ENCODE results near the gene POU2F3. TPM values are rescaled to one million over a fixed set of nuclear protein-coding genes. Genes with fewer than 3 reads are reported as not detected.

POU2F3 gene
- total and polyA plus RNA-seq, 2 of the 13 experiments (the other 11 are each of a cell fraction or from before 2014, with no cell fraction given), result not detected

DNA sequence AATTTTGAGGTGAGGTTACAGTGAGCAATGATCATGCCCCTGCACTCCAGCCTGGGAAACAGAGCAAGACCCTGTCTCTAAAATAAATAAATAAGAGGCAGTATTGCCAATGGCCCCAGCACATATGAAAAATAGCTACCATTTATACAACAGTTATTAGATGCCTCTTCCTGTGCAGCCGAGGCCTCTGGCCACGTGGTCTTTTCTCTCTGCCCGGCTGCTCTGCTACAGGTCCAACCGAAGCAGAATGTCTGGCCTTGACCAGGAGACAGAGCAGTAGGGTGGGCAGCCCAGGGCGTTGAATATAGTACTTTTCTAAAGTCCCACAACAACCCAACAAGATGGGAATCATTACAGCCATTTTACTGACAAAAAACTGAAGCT lies 41.5 kb upstream of the POU2F3 start (continued):
- TF ChIP-seq POLR2AphosphoS2 (IDR thresholded peaks at IDR 0.05; ENCODE audit: low read depth, low read length) (no peak), PCBP2 (optimal IDR thresholded peaks at IDR 0.05; ENCODE audit: low read depth, low read length, poor library complexity, severe bottlenecking) (no peak), ASH2L (IDR thresholded peaks at IDR 0.05; ENCODE audit: insufficient read length, low read depth, low read length) (peak; percentile 48), KMT2B (CRISPR knock-in tag; IDR thresholded peaks at IDR 0.05) (0 out of 2 replicates have a peak, but pooled peaks have one; percentile 2), CHCHD3 (CRISPR knock-in tag; IDR thresholded peaks at IDR 0.05) (no peak), TCF7L2 (IDR thresholded peaks at IDR 0.05; ENCODE audit: low read depth, low read length) (no peak), TBX2 (CRISPR knock-in tag; IDR thresholded peaks at IDR 0.05; ENCODE audit: borderline replicate concordance) (0 out of 2 replicates have a peak, but pooled peaks have one; percentile 10), POLR2A (IDR thresholded peaks at IDR 0.05; ENCODE audit: insufficient read depth in 1 of 2, low read depth in 2 of 2, low read length in 2 of 2) (no peak), ZNF337 (CRISPR knock-in tag; IDR thresholded peaks at IDR 0.05; ENCODE audit: borderline replicate concordance, low read depth) (peak; percentile 29; the same call in 1 of the 2 replicates), MYC (CRISPR knock-in tag; IDR thresholded peaks at IDR 0.05; ENCODE audit: borderline replicate concordance) (peak; percentile 81; the same call in 1 of the 2 replicates), YEATS4 (CRISPR knock-in tag; IDR thresholded peaks at IDR 0.05; ENCODE audit: borderline replicate concordance) (peak; percentile 67; the same call in 1 of the 2 replicates), ZNF674 (CRISPR knock-in tag; IDR thresholded peaks at IDR 0.05; ENCODE audit: low read depth) (no peak), HOXA5 (CRISPR knock-in tag; IDR thresholded peaks at IDR 0.05) (0 out of 2 replicates have a peak, but pooled peaks have one; percentile 48), ZNF75D (CRISPR knock-in tag; IDR thresholded peaks at IDR 0.05; ENCODE audit: borderline replicate concordance) (no peak), ZSCAN20 (CRISPR knock-in tag; IDR thresholded peaks at IDR 0.05; ENCODE audit: borderline replicate concordance) (0 out of 2 replicates have a peak, but pooled peaks have one; percentile 35), ZNF777 (CRISPR knock-in tag; IDR thresholded peaks at IDR 0.05) (peak; percentile 10; the same call in 1 of the 2 replicates), ZNF256 (CRISPR knock-in tag; conservative IDR thresholded peaks at IDR 0.05) (0 out of 2 replicates have a peak, but pooled peaks have one; percentile 25), ZNF891 (CRISPR knock-in tag; IDR thresholded peaks at IDR 0.05) (no peak), MED13 (CRISPR knock-in tag; IDR thresholded peaks at IDR 0.05) (0 out of 2 replicates have a peak, but pooled peaks have one; percentile 51), TAF1 (CRISPR knock-in tag; IDR thresholded peaks at IDR 0.05) (no peak), SAP130 (CRISPR knock-in tag; IDR thresholded peaks at IDR 0.05; ENCODE audit: low read depth) (peak; percentile 54)
- TF ChIP-seq, protein P1, sequence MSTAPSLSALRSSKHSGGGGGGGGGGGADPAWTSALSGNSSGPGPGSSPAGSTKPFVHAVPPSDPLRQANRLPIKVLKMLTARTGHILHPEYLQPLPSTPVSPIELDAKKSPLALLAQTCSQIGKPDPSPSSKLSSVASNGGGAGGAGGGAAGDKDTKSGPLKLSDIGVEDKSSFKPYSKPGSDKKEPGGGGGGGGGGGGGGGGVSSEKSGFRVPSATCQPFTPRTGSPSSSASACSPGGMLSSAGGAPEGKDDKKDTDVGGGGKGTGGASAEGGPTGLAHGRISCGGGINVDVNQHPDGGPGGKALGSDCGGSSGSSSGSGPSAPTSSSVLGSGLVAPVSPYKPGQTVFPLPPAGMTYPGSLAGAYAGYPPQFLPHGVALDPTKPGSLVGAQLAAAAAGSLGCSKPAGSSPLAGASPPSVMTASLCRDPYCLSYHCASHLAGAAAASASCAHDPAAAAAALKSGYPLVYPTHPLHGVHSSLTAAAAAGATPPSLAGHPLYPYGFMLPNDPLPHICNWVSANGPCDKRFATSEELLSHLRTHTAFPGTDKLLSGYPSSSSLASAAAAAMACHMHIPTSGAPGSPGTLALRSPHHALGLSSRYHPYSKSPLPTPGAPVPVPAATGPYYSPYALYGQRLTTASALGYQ (CRISPR knock-in tag; IDR thresholded peaks at IDR 0.05), result 0 out of 2 replicates have a peak, but pooled peaks have one; percentile 22
- TF ChIP-seq, protein P2, sequence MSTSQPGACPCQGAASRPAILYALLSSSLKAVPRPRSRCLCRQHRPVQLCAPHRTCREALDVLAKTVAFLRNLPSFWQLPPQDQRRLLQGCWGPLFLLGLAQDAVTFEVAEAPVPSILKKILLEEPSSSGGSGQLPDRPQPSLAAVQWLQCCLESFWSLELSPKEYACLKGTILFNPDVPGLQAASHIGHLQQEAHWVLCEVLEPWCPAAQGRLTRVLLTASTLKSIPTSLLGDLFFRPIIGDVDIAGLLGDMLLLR (CRISPR knock-in tag; IDR thresholded peaks at IDR 0.05), result no peak
- TF ChIP-seq, protein P3, sequence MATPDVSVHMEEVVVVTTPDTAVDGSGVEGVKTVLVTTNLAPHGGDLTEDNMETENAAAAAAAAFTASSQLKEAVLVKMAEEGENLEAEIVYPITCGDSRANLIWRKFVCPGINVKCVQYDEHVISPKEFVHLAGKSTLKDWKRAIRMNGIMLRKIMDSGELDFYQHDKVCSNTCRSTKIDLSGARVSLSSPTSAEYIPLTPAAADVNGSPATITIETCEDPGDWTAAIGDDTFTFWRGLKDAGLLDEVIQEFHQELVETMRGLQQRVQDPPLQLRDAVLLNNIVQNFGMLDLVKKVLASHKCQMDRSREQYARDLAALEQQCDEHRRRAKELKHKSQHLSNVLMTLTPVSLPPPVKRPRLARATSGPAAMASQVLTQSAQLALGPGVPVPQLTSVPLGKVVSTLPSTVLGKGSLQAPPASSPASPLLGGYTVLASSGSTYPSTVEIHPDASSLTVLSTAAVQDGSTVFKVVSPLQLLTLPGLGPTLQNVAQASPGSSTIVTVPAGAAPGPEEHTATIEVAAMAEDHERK (CRISPR knock-in tag; IDR thresholded peaks at IDR 0.05; ENCODE audit: low read depth), result no peak
- TF ChIP-seq, protein P4, sequence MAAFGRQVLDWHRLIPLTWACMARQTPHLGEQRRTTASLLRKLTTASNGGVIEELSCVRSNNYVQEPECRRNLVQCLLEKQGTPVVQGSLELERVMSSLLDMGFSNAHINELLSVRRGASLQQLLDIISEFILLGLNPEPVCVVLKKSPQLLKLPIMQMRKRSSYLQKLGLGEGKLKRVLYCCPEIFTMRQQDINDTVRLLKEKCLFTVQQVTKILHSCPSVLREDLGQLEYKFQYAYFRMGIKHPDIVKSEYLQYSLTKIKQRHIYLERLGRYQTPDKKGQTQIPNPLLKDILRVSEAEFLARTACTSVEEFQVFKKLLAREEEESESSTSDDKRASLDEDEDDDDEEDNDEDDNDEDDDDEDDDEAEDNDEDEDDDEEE (CRISPR knock-in tag; IDR thresholded peaks at IDR 0.05), result no peak
- TF ChIP-seq, protein P5, sequence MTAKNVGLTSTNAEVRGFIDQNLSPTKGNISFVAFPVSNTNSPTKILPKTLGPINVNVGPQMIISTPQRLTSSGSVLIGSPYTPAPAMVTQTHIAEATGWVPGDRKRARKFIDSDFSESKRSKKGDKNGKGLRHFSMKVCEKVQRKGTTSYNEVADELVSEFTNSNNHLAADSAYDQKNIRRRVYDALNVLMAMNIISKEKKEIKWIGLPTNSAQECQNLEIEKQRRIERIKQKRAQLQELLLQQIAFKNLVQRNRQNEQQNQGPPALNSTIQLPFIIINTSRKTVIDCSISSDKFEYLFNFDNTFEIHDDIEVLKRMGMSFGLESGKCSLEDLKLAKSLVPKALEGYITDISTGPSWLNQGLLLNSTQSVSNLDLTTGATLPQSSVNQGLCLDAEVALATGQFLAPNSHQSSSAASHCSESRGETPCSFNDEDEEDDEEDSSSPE (CRISPR knock-in tag; IDR thresholded peaks at IDR 0.05), result peak; percentile 58
